Adrenal gland (tissue), 12 donors: ENCODE data around the gene DCDC2. TPM values are rescaled to one million over a fixed set of nuclear protein-coding genes. Genes with fewer than 3 reads are reported as not detected.

Source experiments
- DNase-seq, 7 donors: peaks; one replicate each; pipeline ENCODE4 v3.0.0-alpha.2; 2019 to 2020
- H3K27ac ChIP-seq, 5 donors: fragments of 200-600 bp; sonication (generic) in 4 of 5; 1 replicate in 3 of 5; 2 replicates in 2 of 5; pipeline versions ENCODE4 v1.5.1 to v1.8.0; 2016 to 2020; ENCODE audit warnings: mild to moderate bottlenecking in 1 of 5
- H3K27me3 ChIP-seq: fragments of 200-600 bp; 2 replicates; pipeline ENCODE4 v1.8.0; 2021
- H3K36me3 ChIP-seq, 2 donors: fragments of 200-600 bp; replicated peaks in 1 of 2; 1 replicate in 1 of 2; 2 replicates in 1 of 2; pipeline versions ENCODE4 v1.5.1 to v1.8.0; 2018 to 2022
- H3K4me1 ChIP-seq, 2 donors: fragments of 200-600 bp; replicated peaks in 1 of 2; 1 replicate in 1 of 2; 2 replicates in 1 of 2; pipeline versions ENCODE4 v1.5.1 to v1.8.0; 2018 to 2021
- H3K4me3 ChIP-seq, 4 donors: fragments of 200-600 bp; sonication (generic) in 3 of 4; one replicate each; pipeline ENCODE4 v1.5.1; 2016 to 2018
- H3K9me3 ChIP-seq, 3 donors: fragments of 200-600 bp; sonication (generic) in 1 of 3; replicated peaks in 1 of 3; 1 replicate in 2 of 3; 2 replicates in 1 of 3; pipeline versions ENCODE4 v1.5.1 to v1.8.0; 2016 to 2021
- CTCF ChIP-seq, 6 experiments: fragments of 450-650 bp in 4 of 6; fragments of 200-600 bp in 2 of 6; sonication (generic) in 1 of 6; IDR thresholded peaks; 1 replicate in 5 of 6; 2 replicates in 1 of 6; pipeline versions ENCODE4 v1.5.1 to v1.8.0; 2016 to 2021; ENCODE audit warnings: antibody characterized with exemption in 6 of 6, mild to moderate bottlenecking in 2 of 6, moderate library complexity in 1 of 6
- POLR2A ChIP-seq, 2 donors: fragments of 450-650 bp; IDR thresholded peaks; one replicate each; pipeline ENCODE4 v1.6.1; 2017; ENCODE audit warnings: antibody characterized with exemption in 2 of 2, mild to moderate bottlenecking in 2 of 2, moderate library complexity in 1 of 2
- WGBS, 4 donors: extraction: QIAGEN DNeasy Blood & Tissue Kit in 2 of 4; methylation state at CpG; one replicate each; pipeline versions ENCODE4 v1.1.5 to v1.1.7; 2013 to 2017; 5-methylcytosine and 5-hydroxymethylcytosine counted together
- intact Hi-C, 2 donors: fragments of 100-400 bp; cut with DNase I; formaldehyde crosslinking; loops; one replicate each; pipeline versions ENCODE4 v1.14.1 to v1.15.0; 2022 to 2023
- polyA plus RNA-seq, 3 donors: library from polyadenylated mRNA; stranded (reverse); fragments of 200-250 nt in 2 of 3; fragments of 350-450 nt in 1 of 3; fragmentation: Illumina TruSeq in 1 of 3; extraction: RNeasy Lipid Tissue Mini Kit (QIAGEN cat#74804) in 1 of 3; gene quantifications; one replicate each; pipeline ENCODE4 v1.2.3, GENCODE V29; 2013 to 2014
- total RNA-seq, 9 donors: library from RNA; depleted of rRNA in 4 of 9; stranded (reverse); fragments of >200 nt in 4 of 9; fragments of 120-200 nt in 1 of 9; fragmentation: NEBNext Ultra II Directional in 1 of 9; extraction: Animal tissue kit (Norgen Biotek cat#: 25700) in 1 of 9; gene quantifications; one replicate each; pipeline versions ENCODE4 v1.1.0 to v1.2.4, GENCODE V29; 2013 to 2023
- donor health status: healthy with polysubstance abuse.
- donor health status: Bipolar disorder and iron deficiency.
- donor health status: DM: yes; HTN: yes; CAD: no.
- donor health status: DM: no; HTN: no; CAD: no.
- donor health status: DM: no; HTN: no; CAD: no.
- donor health status: DM: yes; HTN: yes; CAD: no.

DCDC2 gene
- total and polyA plus RNA-seq, 12 donors, result 0.06 to 3.6 (median 1.0) TPM

GRCh38 chr6:24257282-24257681 is 100.6 kb downstream of the DCDC2 start:
- DNase-seq, result no peak
- Histone ChIP-seq H3K27me3 (peaks cover 2% of the 10 kb centered on the region), H3K27ac (no peak overlapping the region), H3K4me1 (no peaks in the 10 kb centered on the region), H3K9me3 (no peaks in the 10 kb centered on the region), H3K4me3 (no peak overlapping the region), H3K36me3 (no peaks in the 10 kb centered on the region)
- no peak for TF ChIP-seq CTCF (IDR thresholded peaks at IDR 0.05)
- no peak for TF ChIP-seq POLR2A (IDR thresholded peaks at IDR 0.05)
- intact Hi-C loops, result no loop called here
- WGBS, 4 donors, result 85 to 91% (median 89%) methylated on average over 4 of the region's 4 CpGs

- 63 to 79% (median 75%) methylated on average over 1 of the region's 1 CpG for WGBS, 4 donors
- no peaks in the 10 kb centered on the region for H3K4me1 ChIP-seq
- no peaks in the 10 kb centered on the region for H3K9me3 ChIP-seq
- H3K27ac ChIP-seq, result no peak overlapping the region
- no peak overlapping the region for H3K4me3 ChIP-seq
- H3K27me3 ChIP-seq, result no peaks in the 10 kb centered on the region
- H3K36me3 ChIP-seq, result no peaks in the 10 kb centered on the region
- intact Hi-C loops, result no loop called here
- no peak for TF ChIP-seq CTCF (IDR thresholded peaks at IDR 0.05)
- TF ChIP-seq POLR2A (IDR thresholded peaks at IDR 0.05), result no peak
- DNase-seq, result no peak
Measured at GRCh38 chr6:24255676-24256075, 102.2 kb downstream of the DCDC2 start.

- Histone ChIP-seq H3K36me3 (no peaks in the 10 kb centered on the region), H3K4me1 (no peaks in the 10 kb centered on the region), H3K27ac (no peak overlapping the region), H3K27me3 (no peaks in the 10 kb centered on the region), H3K9me3 (no peaks in the 10 kb centered on the region), H3K4me3 (no peak overlapping the region)
- intact Hi-C loops, result no loop called here
- no peak for DNase-seq
- TF ChIP-seq CTCF (IDR thresholded peaks at IDR 0.05) (no peak), POLR2A (IDR thresholded peaks at IDR 0.05) (no peak)
Measured at GRCh38 chr6:24253360-24253759, 104.5 kb downstream of the DCDC2 start.

GRCh38 chr6:24252280-24252679 is 105.6 kb downstream of the DCDC2 start:
- Histone ChIP-seq H3K4me3 (no peak overlapping the region), H3K4me1 (no peaks in the 10 kb centered on the region), H3K27ac (no peak overlapping the region), H3K27me3 (no peaks in the 10 kb centered on the region), H3K9me3 (no peaks in the 10 kb centered on the region), H3K36me3 (no peaks in the 10 kb centered on the region)
- WGBS, 4 donors, result 55 to 75% (median 61%) methylated on average over 1 of the region's 1 CpG
- DNase-seq, result no peak
- intact Hi-C loops, result no loop called here
- no peak for TF ChIP-seq POLR2A (IDR thresholded peaks at IDR 0.05)
- TF ChIP-seq CTCF (IDR thresholded peaks at IDR 0.05), result no peak
